Esophagus squamous epithelium (tissue), 5 donors: Measurements from ENCODE around the gene PKN3. TPM values are rescaled to one million over a fixed set of nuclear protein-coding genes. Genes with fewer than 3 reads are reported as not detected.
A peak's percentile ranks its signal among the peaks of the same experiment; 100 is the strongest.

ENCODE experiments used
- DNase-seq: peaks from one replicate; lab custom pipeline; 2025; lab: John Stamatoyannopoulos, UW
- H3K27ac ChIP-seq, 4 donors: fragments of 200-600 bp; sonication (generic); one replicate each; pipeline ENCODE4 v1.5.1; 2016 to 2019; ENCODE audit warnings: mild to moderate bottlenecking in 1 of 4
- H3K27me3 ChIP-seq, 4 donors: fragments of 200-600 bp; sonication (generic); 1 replicate in 3 of 4; 2 replicates in 1 of 4; pipeline versions ENCODE4 v1.5.1 to v1.6.0; 2017 to 2021; ENCODE audit warnings: antibody characterized with exemption in 1 of 4
- H3K36me3 ChIP-seq, 3 donors: fragments of 200-600 bp; sonication (generic); one replicate each; pipeline ENCODE4 v1.5.1; 2016 to 2019
- H3K4me1 ChIP-seq, 3 donors: fragments of 200-600 bp; sonication (generic); one replicate each; pipeline ENCODE4 v1.5.1; 2017 to 2019
- H3K4me3 ChIP-seq, 4 donors: fragments of 200-600 bp; sonication (generic); 1 replicate in 3 of 4; 2 replicates in 1 of 4; pipeline ENCODE4 v1.5.1; 2016 to 2019; ENCODE audit warnings: mild to moderate bottlenecking in 2 of 4, moderate library complexity in 1 of 4
- H3K9me3 ChIP-seq, 3 donors: fragments of 200-600 bp; sonication (generic); one replicate each; pipeline ENCODE4 v1.5.1; 2016 to 2019
- CTCF ChIP-seq, 6 experiments: fragments of 450-650 bp in 4 of 6; fragments of 200-600 bp in 2 of 6; sonication (generic) in 2 of 6; IDR thresholded peaks; one replicate each; pipeline ENCODE4 v1.5.1; 2016 to 2019; ENCODE audit warnings: antibody characterized with exemption in 6 of 6, mild to moderate bottlenecking in 4 of 6, moderate library complexity in 4 of 6
- POLR2A ChIP-seq, 4 donors: fragments of 450-650 bp; IDR thresholded peaks; one replicate each; pipeline ENCODE4 v1.6.1; 2017; ENCODE audit warnings: antibody characterized with exemption in 4 of 4, mild to moderate bottlenecking in 4 of 4, moderate library complexity in 3 of 4
- WGBS, 2 donors: methylation state at CpG; one replicate each; pipeline ENCODE4 v1.1.5; 2018; 5-methylcytosine and 5-hydroxymethylcytosine counted together
- intact Hi-C: fragments of 100-400 bp; cut with DNase I; formaldehyde crosslinking; loops from one replicate; pipeline ENCODE4 v1.15.0; 2022
- total RNA-seq, 4 donors: library from RNA; depleted of rRNA; stranded (reverse); fragments of >200 nt; gene quantifications; one replicate each; pipeline ENCODE4 v1.1.0, GENCODE V29; 2016
- donor health status: DM: yes; HTN: yes; CAD: no.

Gene PKN3
- total RNA-seq, 4 donors from 2014 or later = 2.3 to 6.2 (median 3.2) TPM

- Histone ChIP-seq H3K9me3 (no peaks in the 10 kb centered on the region), H3K4me1 (peaks cover 33 to 63% (median 36%) of the 10 kb centered on the region in 3 donors), H3K27ac (peak overlapping the region; percentile 92 to 97 (median 95)), H3K27me3 (no peaks in the 10 kb centered on the region), H3K36me3 (no peaks in the 10 kb centered on the region), H3K4me3 (peak overlapping the region; percentile 54 to 80 (median 64))
- no peak for DNase-seq
- 4 to 10% methylated on average over 12 to 16 of the region's 21 CpGs for WGBS, 2 donors
- no peak for TF ChIP-seq POLR2A (IDR thresholded peaks at IDR 0.05)
- TF ChIP-seq CTCF (IDR thresholded peaks at IDR 0.05) = no peak
- intact Hi-C loops = no loop called here
These were observed 18.8 kb upstream of the PKN3 start for GRCh38 chr9:128683340-128684064.

- WGBS, 2 donors = 4 to 5% methylated on average over 3 of the region's 3 CpGs
- peak overlapping the region; percentile 54 to 80 (median 64) for H3K4me3 ChIP-seq
- H3K9me3 ChIP-seq = no peaks in the 10 kb centered on the region
- TF ChIP-seq CTCF (IDR thresholded peaks at IDR 0.05) (no peak), POLR2A (IDR thresholded peaks at IDR 0.05) (no peak)
- peak overlapping the region; percentile 92 to 97 (median 95) for H3K27ac ChIP-seq
- intact Hi-C loops = no loop called here
- H3K27me3 ChIP-seq = no peaks in the 10 kb centered on the region
- DNase-seq = no peak
- no peaks in the 10 kb centered on the region for H3K36me3 ChIP-seq
- peaks cover 33 to 65% (median 38%) of the 10 kb centered on the region in 3 donors for H3K4me1 ChIP-seq
These were observed 18.3 kb upstream of the PKN3 start for GRCh38 chr9:128684065-128684324.

- H3K9me3 ChIP-seq = no peaks in the 10 kb centered on the region
- peaks cover 33 to 65% (median 38%) of the 10 kb centered on the region in 3 donors for H3K4me1 ChIP-seq
- no peaks in the 10 kb centered on the region for H3K36me3 ChIP-seq
- no peaks in the 10 kb centered on the region for H3K27me3 ChIP-seq
- WGBS, 2 donors = 2% methylated on average over 13 to 14 of the region's 15 CpGs
- H3K27ac ChIP-seq = peak overlapping the region; percentile 92 to 97 (median 95)
- DNase-seq = peak; percentile 24
- TF ChIP-seq CTCF (IDR thresholded peaks at IDR 0.05) (no peak), POLR2A (IDR thresholded peaks at IDR 0.05) (peak in 3 of 4 donors; percentile 43 to 76 (median 75))
- intact Hi-C loops = no loop called here
- peak overlapping the region; percentile 54 to 80 (median 64) for H3K4me3 ChIP-seq
These were observed 17.7 kb upstream of the PKN3 start for GRCh38 chr9:128684325-128685199.

GRCh38 chr9:128685636-128686489 lies 16.4 kb upstream of the PKN3 start:
- DNase-seq = no peak
- 21 to 38% methylated on average over 8 to 17 of the region's 17 CpGs for WGBS, 2 donors
- intact Hi-C loops = no loop called here
- no peaks in the 10 kb centered on the region for H3K9me3 ChIP-seq
- no peaks in the 10 kb centered on the region for H3K27me3 ChIP-seq
- peak in 1 of 4 donors; percentile 44 for TF ChIP-seq POLR2A (IDR thresholded peaks at IDR 0.05)
- TF ChIP-seq CTCF (IDR thresholded peaks at IDR 0.05) = no peak
- peak overlapping the region; percentile 92 to 97 (median 95) for H3K27ac ChIP-seq
- H3K4me1 ChIP-seq = peaks cover 39 to 73% (median 43%) of the 10 kb centered on the region in 3 donors
- H3K4me3 ChIP-seq = peak overlapping the region in 2 of 4 donors; percentile 24 to 80
- H3K36me3 ChIP-seq = no peaks in the 10 kb centered on the region
